Stimulated activated CD8-positive, alpha-beta memory T cell treated with anti-CD3 and anti-CD28 coated beads, Interleukin-7, amount 100 ng/mL, for 48 hours (primary cell): ENCODE measurements around the gene CARMIL3.
A peak's percentile ranks its signal among the peaks of the same experiment; 100 is the strongest.
"Not testable (repeated sequence)": the region's sequence is repeated elsewhere in the genome, so short reads cannot be mapped to it uniquely, and the experiment has no call there.

Experiments used
- DNase-seq, 2 donors: peaks; one replicate each; pipeline ENCODE4 v3.0.0-alpha.2; 2020; ENCODE audit warnings: low read depth in 1 of 2; ENCODE audit errors: extremely low read depth in 1 of 2

The CARMIL3 gene

DNA sequence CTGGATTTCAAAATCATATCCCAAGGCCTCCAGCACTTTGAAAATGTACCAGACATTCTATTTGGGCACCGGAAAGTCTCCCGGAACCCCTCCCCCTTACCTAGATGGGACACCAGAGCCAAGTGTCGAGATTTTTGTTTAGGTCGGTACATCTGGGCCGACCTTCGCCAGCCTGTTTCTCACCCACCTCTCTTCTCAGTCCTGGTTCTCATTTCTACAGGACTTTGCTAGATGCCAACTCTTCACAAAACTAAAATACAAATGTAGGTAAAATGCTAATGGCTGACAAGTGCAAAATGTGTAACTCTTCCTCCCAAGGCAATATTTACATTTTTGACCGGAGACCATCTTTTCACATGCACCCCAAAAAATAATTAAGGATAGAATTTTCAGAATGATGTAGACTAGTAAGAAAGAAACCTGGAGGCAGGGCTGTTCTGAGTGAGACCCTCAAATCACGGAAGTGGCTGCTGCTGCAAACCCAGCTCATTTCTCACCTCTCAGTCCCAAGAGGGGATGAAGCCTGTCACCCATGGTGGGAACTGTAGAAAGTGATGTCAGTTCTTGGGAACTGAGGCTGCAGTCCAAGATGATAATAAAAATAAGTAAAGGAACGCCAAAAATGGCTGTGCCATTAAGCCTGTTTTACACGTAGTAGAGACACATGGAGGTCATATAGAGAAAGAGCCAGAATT, 14.7 kb upstream of the CARMIL3 start:
- DNase-seq: not testable (repeated sequence)

GRCh38 chr14:24037658-24038037, 14.2 kb upstream of the CARMIL3 start:
- no peak for DNase-seq

DNA sequence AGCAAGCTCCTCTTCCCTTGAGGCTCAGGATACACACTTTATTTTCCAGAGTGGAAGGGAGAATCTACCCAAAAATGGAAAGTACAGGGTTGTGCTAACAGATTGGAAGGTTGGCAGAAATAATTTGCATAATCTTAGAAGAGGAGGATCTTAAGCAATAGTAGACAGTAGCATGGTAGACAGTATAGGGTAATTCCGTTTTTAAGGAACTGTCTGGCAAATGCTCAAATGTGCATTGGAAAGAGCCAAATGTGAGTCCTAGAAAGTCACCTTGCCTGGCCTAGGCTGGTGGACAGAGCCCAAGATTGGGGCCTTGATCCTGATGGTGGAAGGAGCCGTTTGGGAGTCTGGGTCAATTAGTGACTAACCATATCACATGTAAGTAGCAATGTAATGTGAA, 13.1 kb upstream of the CARMIL3 start:
- DNase-seq: no peak

DNA sequence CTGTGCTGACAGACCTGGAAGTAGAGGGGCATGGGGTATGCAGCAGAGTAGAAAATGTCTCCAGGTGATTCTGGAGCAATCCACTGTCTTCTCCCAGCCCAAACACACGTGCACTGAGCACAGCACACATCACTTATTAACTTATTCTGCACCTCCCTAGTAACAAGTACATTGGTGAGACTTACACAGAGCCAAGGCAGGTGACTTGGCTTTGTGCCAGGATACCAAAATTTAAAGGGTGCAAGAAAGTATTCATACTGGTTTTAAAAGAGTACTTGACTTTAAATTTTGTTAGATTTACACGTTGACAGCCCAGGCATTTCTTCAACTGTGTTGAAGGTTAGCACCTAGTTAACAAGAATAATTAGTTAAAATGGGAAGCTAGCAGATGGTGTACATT, 11.1 kb upstream of the CARMIL3 start:
- no peak for DNase-seq

- DNase-seq: no peak
Measured at GRCh38 chr14:24042746-24043145, 9.1 kb upstream of the CARMIL3 start.

DNA sequence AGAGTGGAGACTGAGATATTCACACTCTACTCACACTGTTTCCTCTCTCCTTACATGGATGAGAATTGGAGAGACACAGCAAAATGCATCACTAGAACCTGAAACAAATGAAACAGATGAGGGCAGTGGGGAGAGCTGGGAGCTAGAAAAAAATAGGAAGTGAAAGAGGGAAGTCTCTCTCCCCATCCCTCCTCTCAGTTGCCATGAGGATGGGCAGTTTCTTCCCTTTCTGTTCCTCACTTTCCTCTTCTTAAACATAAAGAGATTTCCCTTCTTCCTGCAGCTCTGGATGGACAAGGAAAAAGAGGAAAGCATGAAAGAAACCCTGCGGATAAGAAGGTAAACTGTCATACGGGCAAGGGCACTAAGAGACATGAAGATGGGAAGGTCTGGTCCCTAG, 2.8 kb upstream of the CARMIL3 start:
- DNase-seq: not testable (repeated sequence)

- not testable (repeated sequence) for DNase-seq
Measured at GRCh38 chr14:24050753-24051152, 1.1 kb upstream of the CARMIL3 start.

DNA sequence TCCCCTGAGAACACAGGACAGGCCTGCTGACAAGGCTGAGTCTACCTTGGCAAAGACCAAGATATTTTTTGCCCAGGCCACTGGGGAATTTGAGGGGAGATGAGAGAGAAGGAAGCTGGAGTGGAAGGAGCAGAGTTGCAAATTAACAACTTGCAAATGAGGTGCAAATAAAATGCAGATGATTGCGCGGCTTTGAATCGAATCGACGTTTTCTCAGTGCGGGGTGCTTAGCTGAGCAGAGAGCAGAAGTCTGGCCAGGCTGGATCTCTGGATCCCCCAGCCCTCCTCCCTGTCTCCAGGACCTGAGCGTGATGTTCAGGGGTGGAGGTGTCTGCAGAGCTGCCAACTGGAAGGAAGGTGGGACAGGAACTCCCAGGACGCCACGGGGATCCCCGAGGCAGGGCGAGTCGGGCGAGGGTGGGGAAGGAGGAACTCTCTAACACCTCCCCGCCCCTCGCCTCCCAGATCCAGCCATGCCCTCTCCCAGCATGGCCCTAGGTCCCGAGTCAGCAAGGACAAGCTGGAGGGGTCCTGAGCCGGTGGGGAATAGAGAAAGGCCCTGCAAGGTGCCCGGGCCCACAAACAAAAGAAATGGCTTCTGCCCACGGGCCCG, 527 bp upstream of the CARMIL3 start:
- no peak for DNase-seq

- peak in 1 of 2 donors; percentile 73 for DNase-seq
Measured at GRCh38 chr14:24052656-24053547, 1.1 kb downstream of the CARMIL3 start.

- DNase-seq: no peak
Measured at GRCh38 chr14:24053548-24054323, 1.9 kb downstream of the CARMIL3 start.

DNA sequence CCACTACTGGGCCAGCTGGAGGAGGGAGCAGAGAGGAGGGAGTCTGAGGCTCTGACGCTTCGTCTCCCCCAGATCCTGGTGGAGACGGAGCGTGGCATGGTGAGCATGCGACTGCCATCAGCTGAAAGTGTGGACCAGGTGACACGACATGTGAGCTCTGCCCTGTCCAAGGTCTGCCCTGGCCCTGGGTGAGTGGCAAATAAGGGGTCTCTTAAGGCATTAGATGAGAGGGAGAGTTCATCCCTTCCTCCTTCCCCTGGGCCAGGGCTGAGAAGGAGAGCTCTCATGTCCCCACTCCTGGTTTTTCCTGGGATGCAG, 2.5 kb downstream of the CARMIL3 start:
- DNase-seq: no peak

DNA sequence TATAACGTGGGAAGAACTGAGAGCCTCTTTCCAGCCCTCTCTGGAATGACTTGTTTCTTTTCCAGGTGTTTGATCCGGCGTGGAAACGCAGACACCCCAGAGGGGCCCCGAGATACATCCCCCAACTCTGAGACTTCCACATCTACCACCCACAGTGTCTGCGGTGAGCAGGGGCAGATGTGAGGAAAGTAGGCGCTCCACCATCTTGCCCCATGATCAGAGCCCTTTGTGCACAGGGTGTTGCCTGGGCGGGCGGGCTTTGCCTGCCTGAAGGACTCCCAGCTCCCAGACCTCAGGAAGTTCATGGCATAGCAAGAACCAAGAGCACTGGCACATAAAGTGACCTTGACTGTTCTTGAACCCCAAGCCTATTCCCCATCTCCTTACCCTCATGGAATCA, 2.8 kb downstream of the CARMIL3 start:
- no peak for DNase-seq

GRCh38 chr14:24055971-24056799, 4.4 kb downstream of the CARMIL3 start:
- DNase-seq: no peak

DNA sequence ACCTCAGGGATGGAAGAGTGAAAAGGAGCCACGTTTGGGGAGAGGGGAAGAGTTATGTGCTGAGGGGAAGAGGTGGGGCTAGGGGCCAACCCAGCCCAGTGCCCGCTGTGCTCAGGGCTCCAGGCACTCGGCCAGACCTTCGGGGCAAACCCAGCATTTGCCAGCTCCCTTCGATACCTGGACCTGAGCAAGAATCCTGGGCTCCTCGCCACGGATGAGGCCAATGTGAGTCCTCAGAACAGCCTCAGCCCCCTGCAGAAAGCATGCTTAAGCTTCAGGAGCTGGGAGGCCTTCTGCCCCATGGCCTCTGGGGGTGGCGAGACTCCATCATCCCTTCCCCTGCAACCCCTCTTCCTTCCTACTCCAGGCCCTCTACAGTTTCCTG, 5.0 kb downstream of the CARMIL3 start:
- no peak for DNase-seq

DNA sequence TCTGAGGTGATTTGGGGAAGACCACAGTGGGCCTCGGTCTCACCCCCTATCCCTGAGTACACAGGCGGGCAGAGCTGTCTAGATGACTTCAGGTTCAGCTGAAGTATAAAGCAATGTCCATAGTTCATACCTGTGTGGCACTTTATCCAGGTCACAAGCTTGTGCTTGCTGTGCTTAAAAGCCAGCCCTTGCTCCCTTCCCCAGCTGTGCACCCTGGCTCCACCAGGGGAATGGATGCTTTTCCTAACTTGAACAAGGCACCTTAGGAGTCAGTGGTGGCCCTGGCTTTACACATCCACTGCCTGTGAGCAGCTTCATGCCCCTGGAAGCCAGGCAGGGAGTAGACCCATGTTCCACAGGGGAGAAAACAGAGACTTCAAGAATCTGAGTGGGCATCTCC, 5.5 kb downstream of the CARMIL3 start:
- DNase-seq: no peak

GRCh38 chr14:24057867-24058259, 6.1 kb downstream of the CARMIL3 start:
- no peak for DNase-seq

DNA sequence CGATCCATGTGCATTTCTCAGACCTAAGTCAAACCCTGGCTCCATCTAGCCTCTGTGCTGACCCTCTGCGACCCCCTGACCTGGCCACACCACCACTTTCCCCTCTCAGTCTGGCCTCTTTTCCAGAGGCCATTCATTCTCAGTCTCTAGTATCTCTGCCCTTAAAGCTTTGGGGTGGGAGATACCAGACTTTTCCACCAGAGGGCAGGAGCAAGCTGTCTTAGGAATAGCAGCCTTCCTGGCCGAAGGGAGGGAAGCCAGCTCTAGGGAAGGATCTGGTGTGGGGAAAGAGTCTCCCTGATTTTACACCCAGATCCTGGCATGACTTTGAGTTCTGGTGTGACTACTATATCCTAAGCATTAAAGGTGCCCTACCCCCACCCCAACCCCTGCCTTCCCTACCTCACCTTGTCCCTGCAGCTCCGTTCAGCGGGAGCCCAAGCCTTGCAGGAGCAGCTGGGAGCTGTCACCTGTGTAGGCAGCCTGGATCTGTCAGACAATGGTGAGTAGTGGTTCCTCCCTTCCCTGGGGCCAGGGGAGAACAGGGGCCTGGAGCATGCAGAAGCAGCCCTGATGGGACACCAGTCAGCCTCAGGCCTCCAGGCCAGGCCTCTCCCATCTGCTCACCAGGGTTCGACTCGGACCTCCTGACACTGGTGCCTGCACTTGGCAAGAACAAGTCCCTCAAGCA, 6.6 kb downstream of the CARMIL3 start:
- no peak for DNase-seq

DNA sequence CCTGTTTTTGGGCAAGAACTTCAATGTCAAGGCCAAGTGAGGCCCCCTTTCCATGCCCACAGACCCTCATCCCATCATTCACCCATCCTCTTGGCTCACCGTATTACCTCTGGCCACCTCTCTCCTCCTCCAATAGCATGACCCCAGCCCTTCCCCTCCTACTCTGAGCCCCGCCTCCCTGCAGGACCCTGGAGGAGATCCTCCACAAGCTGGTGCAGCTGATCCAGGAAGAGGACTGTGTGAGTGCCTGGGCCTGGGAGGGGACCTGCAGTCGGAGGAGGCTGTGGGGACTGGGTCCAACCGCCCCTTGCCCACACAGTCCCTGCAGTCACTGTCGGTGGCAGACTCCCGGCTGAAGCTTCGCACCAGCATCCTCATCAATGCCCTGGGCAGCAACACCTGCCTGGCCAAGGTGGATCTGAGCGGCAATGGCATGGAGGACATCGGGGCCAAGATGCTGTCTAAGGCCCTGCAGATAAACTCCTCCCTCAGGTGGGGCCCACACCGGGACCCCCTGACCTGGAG, 7.2 kb downstream of the CARMIL3 start:
- no peak for DNase-seq

- DNase-seq: no peak
Measured at GRCh38 chr14:24059841-24060388, 8.1 kb downstream of the CARMIL3 start.
